HL-60 (cell line): ENCODE measurements around the gene KCNG1.
A peak's percentile ranks its signal among the peaks of the same experiment; 100 is the strongest.

Experiments used
- DNase-seq, 2 experiments: peaks; one replicate each; pipeline ENCODE4 v3.0.0-alpha.2; 2010 to 2020; ENCODE audit warnings: low read depth in 1 of 2, low spot score in 1 of 2
- H3K27ac ChIP-seq: fragments of 250-450 bp; sonication (Bioruptor Pico); replicated peaks from 2 replicates; pipeline ENCODE4 v1.5.1; 2020; ENCODE audit warnings: mild to moderate bottlenecking, moderate library complexity
- H3K27me3 ChIP-seq: fragments of 250-450 bp; sonication (Bioruptor Pico); 2 replicates; pipeline ENCODE4 v1.5.1; 2021; ENCODE audit warnings: mild to moderate bottlenecking, moderate library complexity; ENCODE audit not compliant: insufficient read depth, poor library complexity, severe bottlenecking
- H3K4me3 ChIP-seq: replicated peaks from 2 replicates; pipeline ENCODE4 v1.5.1; 2011; ENCODE audit warnings: mild to moderate bottlenecking, control low read depth, low read length; ENCODE audit not compliant: insufficient read depth
- CTCF ChIP-seq: IDR thresholded peaks from one replicate; pipeline ENCODE4 v1.5.1; 2011; ENCODE audit warnings: low read length, control low read depth, inconsistent platforms; ENCODE audit not compliant: insufficient read depth
- GABPA ChIP-seq: IDR thresholded peaks from 2 replicates; pipeline ENCODE4 v1.6.1; 2012; ENCODE audit warnings: low read depth
- POLR2AphosphoS5 ChIP-seq: IDR thresholded peaks from 2 replicates; pipeline ENCODE4 v1.6.1; 2012; ENCODE audit warnings: low read depth
- REST ChIP-seq: IDR thresholded peaks from 2 replicates; pipeline ENCODE4 v1.6.1; 2012; ENCODE audit warnings: low read depth; ENCODE audit not compliant: insufficient replicate concordance
- SPI1 ChIP-seq: IDR thresholded peaks from 2 replicates; pipeline ENCODE4 v1.6.1; 2012; ENCODE audit warnings: low read depth, mild to moderate bottlenecking, borderline replicate concordance

The KCNG1 gene

GRCh38 chr20:50991076-50991475 lies 31.8 kb downstream of the KCNG1 start:
- TF ChIP-seq SPI1 (no peak), REST (no peak), CTCF (no peak), GABPA (no peak), POLR2AphosphoS5 (no peak)
- Histone ChIP-seq H3K27me3 (no peaks in the 10 kb centered on the region), H3K27ac (no peak overlapping the region), H3K4me3 (no peak overlapping the region)
- DNase-seq = no peak

GRCh38 chr20:50987493-50988210 lies 35.3 kb downstream of the KCNG1 start:
- H3K4me3 ChIP-seq = no peak overlapping the region
- H3K27me3 ChIP-seq = peaks cover 2% of the 10 kb centered on the region
- DNase-seq = peak; percentile 43 to 64
- TF ChIP-seq POLR2AphosphoS5 (no peak), REST (no peak), CTCF (peak; percentile 75)
- H3K27ac ChIP-seq = no peak overlapping the region

- no peak for DNase-seq
- TF ChIP-seq POLR2AphosphoS5 = no peak
- no peak for TF ChIP-seq GABPA
- TF ChIP-seq CTCF = no peak
- no peak for TF ChIP-seq SPI1
- Histone ChIP-seq H3K27ac (no peak overlapping the region), H3K27me3 (peaks cover 2% of the 10 kb centered on the region), H3K4me3 (no peak overlapping the region)
These were observed 39.6 kb downstream of the KCNG1 start for GRCh38 chr20:50983321-50983720.

GRCh38 chr20:50982363-50982762 lies 40.5 kb downstream of the KCNG1 start:
- peaks cover 2% of the 10 kb centered on the region for H3K27me3 ChIP-seq
- H3K27ac ChIP-seq = no peak overlapping the region
- no peak overlapping the region for H3K4me3 ChIP-seq
- no peak for TF ChIP-seq SPI1
- TF ChIP-seq REST = no peak
- TF ChIP-seq CTCF = no peak
- TF ChIP-seq GABPA = no peak
- TF ChIP-seq POLR2AphosphoS5 = no peak
- no peak for DNase-seq
